Limb (tissue), 2 donors: ENCODE measurements around the gene E2F8.
"Not testable (repeated sequence)": the region's sequence is repeated elsewhere in the genome, so short reads cannot be mapped to it uniquely, and the experiment has no call there.

ENCODE experiments used
- DNase-seq, 2 donors: peaks; one replicate each; pipeline ENCODE4 v3.0.0-alpha.2; 2016; ENCODE audit errors: extremely low spot score in 2 of 2

Gene E2F8

GRCh38 chr11:19240420-19241259 is at the start of gene E2F8:
TSS of gene E2F8 (minus strand) at chr11:19240945. CDS start at chr11:19240121, 824 bp downstream.
- DNase-seq = peak; percentile 96 to 97

- DNase-seq = no peak
Observed at GRCh38 chr11:19290356-19290755, 49.6 kb upstream of the E2F8 start.

GRCh38 chr11:19288256-19288655 is 47.5 kb upstream of the E2F8 start:
- no peak for DNase-seq

- DNase-seq = no peak
Observed at GRCh38 chr11:19286411-19286810, 45.7 kb upstream of the E2F8 start.

GRCh38 chr11:19284881-19285280 is 44.1 kb upstream of the E2F8 start:
- DNase-seq = no peak

- DNase-seq = no peak
Observed at GRCh38 chr11:19283991-19284390, 43.2 kb upstream of the E2F8 start.

GRCh38 chr11:19281555-19281954 is 40.8 kb upstream of the E2F8 start:
- no peak for DNase-seq

- DNase-seq = peak in 1 of 2 donors; percentile 34
Observed at GRCh38 chr11:19281041-19281440, 40.3 kb upstream of the E2F8 start.

GRCh38 chr11:19279451-19279850 is 38.7 kb upstream of the E2F8 start:
- DNase-seq = no peak

GRCh38 chr11:19276859-19277808 is 36.4 kb upstream of the E2F8 start:
- no peak for DNase-seq

- no peak for DNase-seq
Observed at GRCh38 chr11:19275496-19275895, 34.8 kb upstream of the E2F8 start.

- DNase-seq = not testable (repeated sequence)
Observed at GRCh38 chr11:19273219-19273618, 32.5 kb upstream of the E2F8 start.

GRCh38 chr11:19268909-19269308 is 28.2 kb upstream of the E2F8 start:
- DNase-seq = no peak

GRCh38 chr11:19267567-19267966 is 26.8 kb upstream of the E2F8 start:
- no peak for DNase-seq

GRCh38 chr11:19263333-19263732 is 22.6 kb upstream of the E2F8 start:
- no peak for DNase-seq

- DNase-seq = peak; percentile 36 to 80
Observed at GRCh38 chr11:19259487-19260345, 19.0 kb upstream of the E2F8 start.

GRCh38 chr11:19258641-19259230 is 18.0 kb upstream of the E2F8 start:
- DNase-seq = no peak

GRCh38 chr11:19254441-19254840 is 13.7 kb upstream of the E2F8 start:
- DNase-seq = not testable (repeated sequence)

GRCh38 chr11:19253817-19254216 is 13.1 kb upstream of the E2F8 start:
- no peak for DNase-seq

- peak in 1 of 2 donors; percentile 43 for DNase-seq
Observed at GRCh38 chr11:19253153-19253745, 12.5 kb upstream of the E2F8 start.
